DND-41 (cell line): Measurements from ENCODE around the gene PTPRN2.

ENCODE experiments used
- ATAC-seq: fragments of 200-7000 bp; cut with Tn5 transposase; 3 replicates; pipeline ENCODE4 v1.9.1; 2021; ENCODE audit warnings: low read depth; ENCODE audit not compliant: insufficient read depth
- DNase-seq: peaks from one replicate; pipeline ENCODE4 v3.0.0-alpha.2; 2020
- H2AFZ ChIP-seq: 2 replicates; pipeline ENCODE4 v1.6.0; 2012; ENCODE audit warnings: low read depth, low read length
- H3K27ac ChIP-seq: 2 replicates; pipeline ENCODE4 v1.5.1; 2012; ENCODE audit warnings: low read length, inconsistent platforms
- H3K27me3 ChIP-seq: fragments of 200-600 bp; sonication (generic); 2 replicates; pipeline ENCODE4 v1.6.0; 2012; ENCODE audit warnings: low read length, mild to moderate bottlenecking, inconsistent platforms; ENCODE audit not compliant: insufficient read depth, poor library complexity
- H3K36me3 ChIP-seq: 2 replicates; pipeline ENCODE4 v1.5.1; 2012; ENCODE audit warnings: low read length, inconsistent platforms; ENCODE audit not compliant: insufficient read depth
- H3K4me1 ChIP-seq: 2 replicates; pipeline ENCODE4 v1.5.1; 2012; ENCODE audit warnings: mild to moderate bottlenecking, low read length; ENCODE audit not compliant: insufficient read depth
- H3K4me2 ChIP-seq: 2 replicates; pipeline ENCODE4 v1.6.0; 2012; ENCODE audit warnings: mild to moderate bottlenecking, moderate library complexity, low read length, inconsistent platforms; ENCODE audit not compliant: insufficient read depth
- H3K4me3 ChIP-seq, 2 experiments: fragments of 200-600 bp in 1 of 2; shearing (Covaris generic) in 1 of 2; 2 replicates each; pipeline ENCODE4 v1.5.1; 2012 to 2016; ENCODE audit warnings: inconsistent platforms in 2 of 2, low read length in 2 of 2, mild to moderate bottlenecking in 2 of 2, low read depth in 1 of 2, moderate library complexity in 1 of 2
- H3K79me2 ChIP-seq: 2 replicates; pipeline ENCODE4 v1.6.0; 2012; ENCODE audit warnings: low read length, inconsistent platforms; ENCODE audit not compliant: insufficient read depth
- H3K9ac ChIP-seq: 2 replicates; pipeline ENCODE4 v1.6.0; 2012; ENCODE audit warnings: low read depth, mild to moderate bottlenecking, inconsistent platforms, low read length, moderate library complexity
- H3K9me3 ChIP-seq: 2 replicates; pipeline ENCODE4 v1.5.1; 2012; ENCODE audit warnings: low read length, moderate library complexity, mild to moderate bottlenecking, inconsistent platforms; ENCODE audit not compliant: insufficient read depth, severe bottlenecking
- H4K20me1 ChIP-seq: 2 replicates; pipeline ENCODE4 v1.6.0; 2012; ENCODE audit warnings: low read length; ENCODE audit not compliant: insufficient read depth
- EZH2 ChIP-seq: IDR thresholded peaks from 3 replicates; pipeline ENCODE4 v1.6.1; 2012; ENCODE audit warnings: borderline replicate concordance, low read depth, mild to moderate bottlenecking, moderate library complexity, low read length, inconsistent platforms; ENCODE audit not compliant: severe bottlenecking
- TF ChIP-seq, protein P1 (sequence below): IDR thresholded peaks from 2 replicates; pipeline ENCODE4 v1.5.1; 2012; ENCODE audit warnings: borderline replicate concordance, low read length, moderate library complexity, mild to moderate bottlenecking; ENCODE audit not compliant: poor library complexity, severe bottlenecking; ENCODE audit errors: extremely low read depth

The PTPRN2 gene

DNA sequence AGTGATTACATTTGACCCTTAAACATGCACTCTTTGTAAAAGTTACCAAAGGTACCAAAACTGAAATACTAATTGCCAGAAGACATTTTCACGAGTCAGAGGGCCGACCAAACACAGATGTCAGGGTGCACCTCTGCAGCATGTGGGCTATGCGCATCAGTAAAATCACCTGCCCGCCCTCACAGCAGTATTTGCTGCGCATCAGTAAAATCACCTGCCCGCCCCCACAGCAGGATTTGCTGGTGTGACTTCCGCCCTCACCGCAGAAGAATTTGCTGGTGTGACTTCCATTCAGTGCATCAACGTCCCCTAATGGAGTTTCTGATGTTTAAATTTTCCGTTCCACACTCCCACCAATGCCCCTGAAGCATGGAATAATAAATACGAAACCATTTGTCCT lies 202.9 kb downstream of the PTPRN2 start:
- H3K4me3 ChIP-seq, result no peak overlapping the region
- TF ChIP-seq EZH2, result no peak
- TF ChIP-seq, protein P1, sequence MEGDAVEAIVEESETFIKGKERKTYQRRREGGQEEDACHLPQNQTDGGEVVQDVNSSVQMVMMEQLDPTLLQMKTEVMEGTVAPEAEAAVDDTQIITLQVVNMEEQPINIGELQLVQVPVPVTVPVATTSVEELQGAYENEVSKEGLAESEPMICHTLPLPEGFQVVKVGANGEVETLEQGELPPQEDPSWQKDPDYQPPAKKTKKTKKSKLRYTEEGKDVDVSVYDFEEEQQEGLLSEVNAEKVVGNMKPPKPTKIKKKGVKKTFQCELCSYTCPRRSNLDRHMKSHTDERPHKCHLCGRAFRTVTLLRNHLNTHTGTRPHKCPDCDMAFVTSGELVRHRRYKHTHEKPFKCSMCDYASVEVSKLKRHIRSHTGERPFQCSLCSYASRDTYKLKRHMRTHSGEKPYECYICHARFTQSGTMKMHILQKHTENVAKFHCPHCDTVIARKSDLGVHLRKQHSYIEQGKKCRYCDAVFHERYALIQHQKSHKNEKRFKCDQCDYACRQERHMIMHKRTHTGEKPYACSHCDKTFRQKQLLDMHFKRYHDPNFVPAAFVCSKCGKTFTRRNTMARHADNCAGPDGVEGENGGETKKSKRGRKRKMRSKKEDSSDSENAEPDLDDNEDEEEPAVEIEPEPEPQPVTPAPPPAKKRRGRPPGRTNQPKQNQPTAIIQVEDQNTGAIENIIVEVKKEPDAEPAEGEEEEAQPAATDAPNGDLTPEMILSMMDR, result no peak
- no peaks in the 10 kb centered on the region for H3K4me1 ChIP-seq
- H2AFZ ChIP-seq, result no peak overlapping the region
- no peaks in the 10 kb centered on the region; the same call in 1 of the 2 replicates for H4K20me1 ChIP-seq
- ATAC-seq (no peak), DNase-seq (no peak)
- no peak overlapping the region for H3K4me2 ChIP-seq
- no peaks in the 10 kb centered on the region for H3K27me3 ChIP-seq
- H3K36me3 ChIP-seq, result no peaks in the 10 kb centered on the region
- no peaks in the 10 kb centered on the region for H3K79me2 ChIP-seq
- no peak overlapping the region for H3K27ac ChIP-seq
- no peak overlapping the region for H3K9ac ChIP-seq
- peaks cover 7% of the 10 kb centered on the region for H3K9me3 ChIP-seq

GRCh38 chr7:158383665-158384064 lies 204.0 kb downstream of the PTPRN2 start:
- Histone ChIP-seq H3K4me3 (no peak overlapping the region), H3K36me3 (no peaks in the 10 kb centered on the region), H3K9ac (no peak overlapping the region), H4K20me1 (no peaks in the 10 kb centered on the region; the same call in 1 of the 2 replicates), H2AFZ (no peak overlapping the region), H3K9me3 (peaks cover 7% of the 10 kb centered on the region), H3K4me1 (no peaks in the 10 kb centered on the region), H3K79me2 (no peaks in the 10 kb centered on the region), H3K27ac (no peak overlapping the region), H3K27me3 (no peaks in the 10 kb centered on the region), H3K4me2 (no peak overlapping the region)
- TF ChIP-seq, protein P1, result no peak
- TF ChIP-seq EZH2, result no peak
- ATAC-seq (no peak), DNase-seq (no peak)

DNA sequence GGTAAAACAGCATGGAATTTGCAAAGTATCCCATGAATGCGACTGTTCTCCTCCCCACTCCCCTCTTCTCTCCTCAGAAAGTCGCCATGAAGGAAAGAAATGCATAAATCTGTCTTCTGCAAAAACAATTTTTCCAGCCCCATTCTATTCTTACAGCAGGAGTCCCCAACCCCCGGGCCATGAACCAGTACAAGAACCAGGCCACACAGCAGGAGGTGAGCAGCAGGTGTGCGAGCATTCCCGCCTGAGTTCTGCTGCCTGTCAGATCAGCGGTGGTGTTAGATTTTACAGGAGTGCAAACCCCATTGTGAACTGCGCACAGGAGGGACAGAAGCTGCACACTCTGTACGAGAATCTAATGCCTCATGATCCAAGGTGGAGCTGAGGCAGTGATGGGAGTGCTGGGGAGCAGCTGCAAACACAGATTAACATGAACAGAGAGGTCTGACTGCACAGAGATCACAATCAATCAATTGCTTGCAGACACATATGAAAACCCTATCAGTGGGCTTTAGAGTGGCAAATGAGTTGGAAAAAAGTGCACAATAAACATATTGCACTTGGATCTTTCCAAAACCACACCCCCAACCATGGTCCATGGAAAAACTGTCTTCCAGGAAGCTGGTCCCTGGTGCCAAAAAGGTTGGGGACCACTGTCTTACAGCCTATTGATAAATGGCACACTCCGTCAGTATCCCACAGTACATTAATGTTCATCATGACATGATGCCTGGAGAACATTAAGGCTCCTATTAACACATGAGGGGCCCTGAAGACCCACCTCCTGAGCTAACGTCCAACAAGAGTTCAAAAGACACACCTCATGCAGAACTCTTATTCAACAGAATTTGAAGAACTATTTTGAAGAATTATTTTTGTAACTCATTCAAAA lies 205.0 kb downstream of the PTPRN2 start:
- no peak for ATAC-seq
- Histone ChIP-seq H3K27me3 (no peaks in the 10 kb centered on the region), H3K4me3 (no peak overlapping the region), H3K9ac (no peak overlapping the region), H3K9me3 (peaks cover 7% of the 10 kb centered on the region), H3K36me3 (no peaks in the 10 kb centered on the region), H3K4me2 (no peak overlapping the region), H4K20me1 (no peaks in the 10 kb centered on the region; the same call in 1 of the 2 replicates), H2AFZ (no peak overlapping the region), H3K27ac (no peak overlapping the region), H3K79me2 (no peaks in the 10 kb centered on the region), H3K4me1 (no peaks in the 10 kb centered on the region)
- DNase-seq, result no peak
- TF ChIP-seq, protein P1, result no peak
- TF ChIP-seq EZH2, result no peak
